Liver (tissue), 9 donors: ENCODE measurements around the gene TMEM214. TPM values are rescaled to one million over a fixed set of nuclear protein-coding genes. Genes with fewer than 3 reads are reported as not detected.

ENCODE experiments used
- DNase-seq: peaks from one replicate; pipeline ENCODE4 v3.0.0-alpha.2; 2017; ENCODE audit warnings: low spot score
- H3K27ac ChIP-seq, 2 donors: one replicate each; pipeline ENCODE4 v1.7.0; 2013; ENCODE audit warnings: inconsistent platforms in 2 of 2, low read length in 2 of 2, control low read depth in 1 of 2, low read depth in 1 of 2, mild to moderate bottlenecking in 1 of 2
- H3K27me3 ChIP-seq, 4 donors: one replicate each; pipeline versions ENCODE4 v1.6.1 to v1.7.0; 2013; ENCODE audit warnings: low read length in 3 of 4, inconsistent platforms in 1 of 4, mild to moderate bottlenecking in 1 of 4, moderate library complexity in 1 of 4; ENCODE audit not compliant: control insufficient read depth in 4 of 4, insufficient read depth in 4 of 4
- H3K36me3 ChIP-seq, 4 donors: one replicate each; pipeline versions ENCODE4 v1.6.1 to v1.7.0; 2013; ENCODE audit warnings: low read length in 3 of 4, mild to moderate bottlenecking in 3 of 4, low read depth in 1 of 4, moderate library complexity in 1 of 4; ENCODE audit not compliant: control insufficient read depth in 4 of 4, insufficient read depth in 3 of 4
- H3K4me1 ChIP-seq, 4 donors: one replicate each; pipeline versions ENCODE4 v1.6.1 to v1.7.0; 2013; ENCODE audit warnings: low read length in 3 of 4, mild to moderate bottlenecking in 3 of 4, moderate library complexity in 1 of 4; ENCODE audit not compliant: control insufficient read depth in 4 of 4, insufficient read depth in 4 of 4
- H3K4me3 ChIP-seq, 3 donors: one replicate each; pipeline versions ENCODE4 v1.6.1 to v1.7.0; 2013; ENCODE audit warnings: low read length in 3 of 3, control low read depth in 1 of 3, low read depth in 1 of 3, mild to moderate bottlenecking in 1 of 3
- H3K9ac ChIP-seq, 2 donors: one replicate each; pipeline ENCODE4 v1.7.0; 2013; ENCODE audit warnings: low read length in 2 of 2, mild to moderate bottlenecking in 2 of 2, moderate library complexity in 2 of 2, control low read depth in 1 of 2, low read depth in 1 of 2
- H3K9me3 ChIP-seq, 4 donors: one replicate each; pipeline versions ENCODE4 v1.6.1 to v1.7.0; 2013; ENCODE audit warnings: low read length in 3 of 4; ENCODE audit not compliant: control insufficient read depth in 4 of 4
- EGR1 ChIP-seq, 2 donors: IDR thresholded peaks; 2 replicates each; pipeline ENCODE4 v1.6.1; 2016 to 2018; ENCODE audit warnings: antibody characterized with exemption in 2 of 2, low read depth in 2 of 2
- FOXA1 ChIP-seq: IDR thresholded peaks from 2 replicates; pipeline ENCODE4 v1.6.1; 2016; ENCODE audit warnings: antibody characterized with exemption
- HNF4A ChIP-seq, 2 donors: conservative IDR thresholded peaks; 2 replicates each; pipeline ENCODE4 v1.6.1; 2016; ENCODE audit warnings: antibody characterized with exemption in 2 of 2, mild to moderate bottlenecking in 2 of 2
- HNF4G ChIP-seq: IDR thresholded peaks from 2 replicates; pipeline ENCODE4 v1.6.1; 2016; ENCODE audit warnings: antibody characterized with exemption
- JUND ChIP-seq, 2 donors: IDR thresholded peaks; 2 replicates each; pipeline ENCODE4 v1.6.1; 2016; ENCODE audit warnings: antibody characterized with exemption in 2 of 2
- NR2F2 ChIP-seq: IDR thresholded peaks from 2 replicates; pipeline ENCODE4 v1.6.1; 2016; ENCODE audit warnings: antibody characterized with exemption
- RAD21 ChIP-seq, 2 donors: IDR thresholded peaks; 2 replicates each; pipeline ENCODE4 v1.6.1; 2016; ENCODE audit warnings: antibody characterized with exemption in 2 of 2, mild to moderate bottlenecking in 2 of 2
- RXRA ChIP-seq, 2 donors: IDR thresholded peaks; 2 replicates each; pipeline ENCODE4 v1.6.1; 2017 to 2018; ENCODE audit warnings: antibody characterized with exemption in 2 of 2, mild to moderate bottlenecking in 1 of 2
- SP1 ChIP-seq: IDR thresholded peaks from 2 replicates; pipeline ENCODE4 v1.6.1; 2018; ENCODE audit warnings: antibody characterized with exemption, mild to moderate bottlenecking
- TAF1 ChIP-seq: conservative IDR thresholded peaks from 2 replicates; pipeline ENCODE4 v1.6.1; 2016; ENCODE audit warnings: antibody characterized with exemption, mild to moderate bottlenecking
- YY1 ChIP-seq: IDR thresholded peaks from 2 replicates; pipeline ENCODE4 v1.6.1; 2016; ENCODE audit warnings: antibody characterized with exemption, mild to moderate bottlenecking
- WGBS: extraction: QIAGEN DNeasy Blood & Tissue Kit; methylation state at CpG from one replicate; pipeline ENCODE4 v1.1.7; 2013; 5-methylcytosine and 5-hydroxymethylcytosine counted together
- polyA plus RNA-seq, 2 donors: library from polyadenylated mRNA; stranded (reverse) in 1 of 2; unstranded in 1 of 2; fragments of 200-250 nt in 1 of 2; fragments of >200 nt in 1 of 2; fragmentation: Nextera tagmentation in 1 of 2; extraction: Ambion mirVana in 1 of 2; gene quantifications; one replicate each; pipeline versions ENCODE4 v1.2.1 to v1.2.3, GENCODE V29; 2013 to 2015
- total RNA-seq, 2 donors: library from RNA; depleted of rRNA; stranded (reverse); fragments of >200 nt; gene quantifications; one replicate each; pipeline ENCODE4 v1.2.3, GENCODE V29; 2014
- TF ChIP-seq, protein P1 (sequence below): fragments of 150-350 bp; IDR thresholded peaks from 2 replicates; pipeline ENCODE4 v1.5.1; 2017; ENCODE audit warnings: improper control_type of control experiment, low read depth, low read length; ENCODE audit not compliant: missing input control
- TF ChIP-seq, protein P2 (sequence below): IDR thresholded peaks from 2 replicates; pipeline ENCODE4 v1.6.1; 2016; ENCODE audit warnings: antibody characterized with exemption
- TF ChIP-seq, protein P3 (sequence below): IDR thresholded peaks from 2 replicates; pipeline ENCODE4 v1.6.1; 2016; ENCODE audit warnings: antibody characterized with exemption
- TF ChIP-seq, protein P4 (sequence below): IDR thresholded peaks from 2 replicates; pipeline ENCODE4 v1.6.1; 2016; ENCODE audit warnings: antibody characterized with exemption, mild to moderate bottlenecking
- TF ChIP-seq, protein P5 (sequence below): IDR thresholded peaks from 2 replicates; pipeline ENCODE4 v1.6.1; 2016; ENCODE audit warnings: antibody characterized with exemption
- donor health status: healthy.
- donor health status: healthy.
- donor health status: healthy.
- donor health status: healthy.
- donor health status: healthy.

Gene TMEM214
- total and polyA plus RNA-seq, 4 donors, result 17.1 to 53.4 (median 38.4) TPM

DNA sequence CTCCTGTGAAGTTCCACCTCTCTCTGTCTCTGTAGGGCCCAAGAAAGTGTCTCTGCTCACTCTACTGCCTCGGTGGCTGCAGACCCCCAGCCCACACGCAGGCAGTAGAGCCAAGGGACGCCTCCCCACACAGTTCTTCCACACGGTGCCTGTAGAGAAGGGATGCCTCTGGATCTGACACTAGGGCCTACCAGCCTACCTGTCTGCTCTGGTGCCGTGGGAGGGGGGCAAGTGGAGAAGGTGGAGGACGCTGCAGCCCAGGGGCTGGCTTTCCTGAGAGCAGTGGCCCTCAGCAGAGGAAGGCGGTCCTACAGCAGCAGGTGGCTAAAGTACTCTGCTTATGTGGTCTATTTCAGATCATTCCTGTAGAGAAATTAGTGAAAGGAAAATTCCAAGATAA is 9.0 kb upstream of the TMEM214 start:
- TF ChIP-seq RXRA (IDR thresholded peaks at IDR 0.05) (no peak), NR2F2 (no peak), EGR1 (IDR thresholded peaks at IDR 0.05; ENCODE audit: low read depth in 2 of 2) (no peak), SP1 (no peak), RAD21 (IDR thresholded peaks at IDR 0.05) (no peak), FOXA1 (no peak), JUND (IDR thresholded peaks at IDR 0.05) (no peak), HNF4G (no peak)
- TF ChIP-seq, protein P1, sequence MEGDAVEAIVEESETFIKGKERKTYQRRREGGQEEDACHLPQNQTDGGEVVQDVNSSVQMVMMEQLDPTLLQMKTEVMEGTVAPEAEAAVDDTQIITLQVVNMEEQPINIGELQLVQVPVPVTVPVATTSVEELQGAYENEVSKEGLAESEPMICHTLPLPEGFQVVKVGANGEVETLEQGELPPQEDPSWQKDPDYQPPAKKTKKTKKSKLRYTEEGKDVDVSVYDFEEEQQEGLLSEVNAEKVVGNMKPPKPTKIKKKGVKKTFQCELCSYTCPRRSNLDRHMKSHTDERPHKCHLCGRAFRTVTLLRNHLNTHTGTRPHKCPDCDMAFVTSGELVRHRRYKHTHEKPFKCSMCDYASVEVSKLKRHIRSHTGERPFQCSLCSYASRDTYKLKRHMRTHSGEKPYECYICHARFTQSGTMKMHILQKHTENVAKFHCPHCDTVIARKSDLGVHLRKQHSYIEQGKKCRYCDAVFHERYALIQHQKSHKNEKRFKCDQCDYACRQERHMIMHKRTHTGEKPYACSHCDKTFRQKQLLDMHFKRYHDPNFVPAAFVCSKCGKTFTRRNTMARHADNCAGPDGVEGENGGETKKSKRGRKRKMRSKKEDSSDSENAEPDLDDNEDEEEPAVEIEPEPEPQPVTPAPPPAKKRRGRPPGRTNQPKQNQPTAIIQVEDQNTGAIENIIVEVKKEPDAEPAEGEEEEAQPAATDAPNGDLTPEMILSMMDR, result no peak
- TF ChIP-seq, protein P2, sequence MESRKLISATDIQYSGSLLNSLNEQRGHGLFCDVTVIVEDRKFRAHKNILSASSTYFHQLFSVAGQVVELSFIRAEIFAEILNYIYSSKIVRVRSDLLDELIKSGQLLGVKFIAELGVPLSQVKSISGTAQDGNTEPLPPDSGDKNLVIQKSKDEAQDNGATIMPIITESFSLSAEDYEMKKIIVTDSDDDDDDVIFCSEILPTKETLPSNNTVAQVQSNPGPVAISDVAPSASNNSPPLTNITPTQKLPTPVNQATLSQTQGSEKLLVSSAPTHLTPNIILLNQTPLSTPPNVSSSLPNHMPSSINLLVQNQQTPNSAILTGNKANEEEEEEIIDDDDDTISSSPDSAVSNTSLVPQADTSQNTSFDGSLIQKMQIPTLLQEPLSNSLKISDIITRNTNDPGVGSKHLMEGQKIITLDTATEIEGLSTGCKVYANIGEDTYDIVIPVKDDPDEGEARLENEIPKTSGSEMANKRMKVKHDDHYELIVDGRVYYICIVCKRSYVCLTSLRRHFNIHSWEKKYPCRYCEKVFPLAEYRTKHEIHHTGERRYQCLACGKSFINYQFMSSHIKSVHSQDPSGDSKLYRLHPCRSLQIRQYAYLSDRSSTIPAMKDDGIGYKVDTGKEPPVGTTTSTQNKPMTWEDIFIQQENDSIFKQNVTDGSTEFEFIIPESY, result no peak
- TF ChIP-seq, protein P3, sequence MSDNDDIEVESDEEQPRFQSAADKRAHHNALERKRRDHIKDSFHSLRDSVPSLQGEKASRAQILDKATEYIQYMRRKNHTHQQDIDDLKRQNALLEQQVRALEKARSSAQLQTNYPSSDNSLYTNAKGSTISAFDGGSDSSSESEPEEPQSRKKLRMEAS, result no peak
- TF ChIP-seq, protein P4, sequence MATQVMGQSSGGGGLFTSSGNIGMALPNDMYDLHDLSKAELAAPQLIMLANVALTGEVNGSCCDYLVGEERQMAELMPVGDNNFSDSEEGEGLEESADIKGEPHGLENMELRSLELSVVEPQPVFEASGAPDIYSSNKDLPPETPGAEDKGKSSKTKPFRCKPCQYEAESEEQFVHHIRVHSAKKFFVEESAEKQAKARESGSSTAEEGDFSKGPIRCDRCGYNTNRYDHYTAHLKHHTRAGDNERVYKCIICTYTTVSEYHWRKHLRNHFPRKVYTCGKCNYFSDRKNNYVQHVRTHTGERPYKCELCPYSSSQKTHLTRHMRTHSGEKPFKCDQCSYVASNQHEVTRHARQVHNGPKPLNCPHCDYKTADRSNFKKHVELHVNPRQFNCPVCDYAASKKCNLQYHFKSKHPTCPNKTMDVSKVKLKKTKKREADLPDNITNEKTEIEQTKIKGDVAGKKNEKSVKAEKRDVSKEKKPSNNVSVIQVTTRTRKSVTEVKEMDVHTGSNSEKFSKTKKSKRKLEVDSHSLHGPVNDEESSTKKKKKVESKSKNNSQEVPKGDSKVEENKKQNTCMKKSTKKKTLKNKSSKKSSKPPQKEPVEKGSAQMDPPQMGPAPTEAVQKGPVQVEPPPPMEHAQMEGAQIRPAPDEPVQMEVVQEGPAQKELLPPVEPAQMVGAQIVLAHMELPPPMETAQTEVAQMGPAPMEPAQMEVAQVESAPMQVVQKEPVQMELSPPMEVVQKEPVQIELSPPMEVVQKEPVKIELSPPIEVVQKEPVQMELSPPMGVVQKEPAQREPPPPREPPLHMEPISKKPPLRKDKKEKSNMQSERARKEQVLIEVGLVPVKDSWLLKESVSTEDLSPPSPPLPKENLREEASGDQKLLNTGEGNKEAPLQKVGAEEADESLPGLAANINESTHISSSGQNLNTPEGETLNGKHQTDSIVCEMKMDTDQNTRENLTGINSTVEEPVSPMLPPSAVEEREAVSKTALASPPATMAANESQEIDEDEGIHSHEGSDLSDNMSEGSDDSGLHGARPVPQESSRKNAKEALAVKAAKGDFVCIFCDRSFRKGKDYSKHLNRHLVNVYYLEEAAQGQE, result no peak
- H3K27ac ChIP-seq, result no peak overlapping the region
- H3K9me3 ChIP-seq, result no peaks in the 10 kb centered on the region
- DNase-seq, result no peak
- H3K4me3 ChIP-seq, result no peak overlapping the region
- 95% methylated on average over 7 of the region's 7 CpGs for WGBS
- no peaks in the 10 kb centered on the region for H3K27me3 ChIP-seq
- H3K36me3 ChIP-seq, result peaks cover 9 to 43% (median 14%) of the 10 kb centered on the region in 4 donors
- peaks cover 10 to 27% (median 21%) of the 10 kb centered on the region in 4 donors for H3K4me1 ChIP-seq
- H3K9ac ChIP-seq, result no peak overlapping the region

DNA sequence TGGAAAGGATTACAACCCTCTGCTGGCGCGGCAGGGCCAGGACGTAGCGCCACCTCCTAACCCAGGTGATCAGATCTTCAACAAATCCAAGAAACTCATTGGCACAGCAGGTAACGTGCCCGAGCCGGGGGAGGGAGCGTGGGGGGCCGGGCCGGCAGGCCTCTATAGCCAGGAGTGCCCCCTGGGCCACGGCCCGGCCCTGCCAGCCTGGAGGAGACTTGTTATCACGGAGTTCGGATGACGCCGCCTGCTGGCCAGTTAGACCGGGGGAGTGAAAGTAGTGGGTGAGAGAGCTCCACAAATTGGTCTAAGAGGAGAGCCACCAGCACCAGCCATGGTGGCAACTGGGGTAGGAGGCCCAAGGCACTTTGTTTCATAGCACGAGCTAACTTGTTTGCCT is 8.6 kb upstream of the TMEM214 start:
- Histone ChIP-seq H3K9ac (no peak overlapping the region), H3K36me3 (peaks cover 9 to 43% (median 14%) of the 10 kb centered on the region in 4 donors), H3K4me1 (peaks cover 10 to 27% (median 21%) of the 10 kb centered on the region in 4 donors), H3K27me3 (no peaks in the 10 kb centered on the region), H3K4me3 (no peak overlapping the region), H3K9me3 (no peaks in the 10 kb centered on the region), H3K27ac (no peak overlapping the region)
- TF ChIP-seq TAF1 (no peak), YY1 (no peak), SP1 (no peak), NR2F2 (no peak), RAD21 (IDR thresholded peaks at IDR 0.05) (no peak), RXRA (IDR thresholded peaks at IDR 0.05) (no peak), HNF4G (no peak), HNF4A (conservative IDR thresholded peaks at IDR 0.05) (no peak), FOXA1 (no peak)
- TF ChIP-seq, protein P5, sequence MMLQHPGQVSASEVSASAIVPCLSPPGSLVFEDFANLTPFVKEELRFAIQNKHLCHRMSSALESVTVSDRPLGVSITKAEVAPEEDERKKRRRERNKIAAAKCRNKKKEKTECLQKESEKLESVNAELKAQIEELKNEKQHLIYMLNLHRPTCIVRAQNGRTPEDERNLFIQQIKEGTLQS, result no peak
- TF ChIP-seq, protein P4, result no peak
- DNase-seq, result no peak
- WGBS, result 91% methylated on average over 18 of the region's 18 CpGs
